GM19397 (cell line): ENCODE data around the gene PGBD5.

Experiments used
- ATAC-seq: cut with Tn5 transposase; IDR thresholded peaks from one replicate; pipeline ENCODE4 v1.9.1; 2021; ENCODE audit warnings: mild to moderate bottlenecking, moderate library complexity; ENCODE audit not compliant: unreplicated experiment

Gene PGBD5

GRCh38 chr1:230352537-230352936 lies 73.6 kb downstream of the PGBD5 start:
- ATAC-seq: no peak

GRCh38 chr1:230351983-230352382 lies 74.1 kb downstream of the PGBD5 start:
- ATAC-seq: no peak

GRCh38 chr1:230351514-230351913 lies 74.6 kb downstream of the PGBD5 start:
- ATAC-seq: no peak

- no peak for ATAC-seq
Observed at GRCh38 chr1:230350208-230350921, 75.8 kb downstream of the PGBD5 start.

- no peak for ATAC-seq
Observed at GRCh38 chr1:230349020-230349393, 77.1 kb downstream of the PGBD5 start.

GRCh38 chr1:230348386-230349019 lies 77.6 kb downstream of the PGBD5 start:
- no peak for ATAC-seq

- ATAC-seq: no peak
Observed at GRCh38 chr1:230347896-230348295, 78.2 kb downstream of the PGBD5 start.

GRCh38 chr1:230345139-230345885 lies 80.8 kb downstream of the PGBD5 start:
- no peak for ATAC-seq

GRCh38 chr1:230342699-230343098 lies 83.4 kb downstream of the PGBD5 start:
- ATAC-seq: no peak

- no peak for ATAC-seq
Observed at GRCh38 chr1:230342019-230342418, 84.1 kb downstream of the PGBD5 start.

GRCh38 chr1:230341162-230341546 lies 85.0 kb downstream of the PGBD5 start:
- no peak for ATAC-seq

- no peak for ATAC-seq
Observed at GRCh38 chr1:230340526-230341161, 85.5 kb downstream of the PGBD5 start.

GRCh38 chr1:230339033-230339432 lies 87.1 kb downstream of the PGBD5 start:
- ATAC-seq: no peak

GRCh38 chr1:230337266-230337665 lies 88.9 kb downstream of the PGBD5 start:
- no peak for ATAC-seq

GRCh38 chr1:230335861-230336522 lies 90.1 kb downstream of the PGBD5 start:
- ATAC-seq: no peak

GRCh38 chr1:230334447-230334837 lies 91.7 kb downstream of the PGBD5 start:
- ATAC-seq: no peak

- ATAC-seq: no peak
Observed at GRCh38 chr1:230333590-230334446, 92.3 kb downstream of the PGBD5 start.

- no peak for ATAC-seq
Observed at GRCh38 chr1:230332575-230333066, 93.5 kb downstream of the PGBD5 start.

- ATAC-seq: no peak
Observed at GRCh38 chr1:230332061-230332460, 94.1 kb downstream of the PGBD5 start.

GRCh38 chr1:230330157-230330556 lies 96.0 kb downstream of the PGBD5 start:
- no peak for ATAC-seq
